ENCODE results near the gene NUS1.
"Not testable (repeated sequence)": the region's sequence is repeated elsewhere in the genome, so short reads cannot be mapped to it uniquely, and the experiment has no call there.

Gene NUS1

GRCh38 chr6:117655380-117655779 is 19.9 kb upstream of the NUS1 start:
- TF ChIP-seq CTCF (IDR thresholded peaks at IDR 0.05; ENCODE audit: low read length, missing control alignments), result no peak
- no peak for DNase-seq (ENCODE audit: low read depth)
- no peak overlapping the region for H3K4me3 ChIP-seq (replicated peaks; ENCODE audit: low read depth, low read length)

- no peak overlapping the region for H3K4me3 ChIP-seq (replicated peaks; ENCODE audit: low read depth, low read length)
- no peak for DNase-seq (ENCODE audit: low read depth)
- no peak for TF ChIP-seq CTCF (IDR thresholded peaks at IDR 0.05; ENCODE audit: low read length, missing control alignments)
Observed at GRCh38 chr6:117666881-117667280, 8.4 kb upstream of the NUS1 start.

GRCh38 chr6:117668736-117669135 is 6.5 kb upstream of the NUS1 start:
- DNase-seq (ENCODE audit: low read depth), result no peak
- TF ChIP-seq CTCF (IDR thresholded peaks at IDR 0.05; ENCODE audit: low read length, missing control alignments), result no peak

GRCh38 chr6:117674503-117674902 is 766 bp upstream of the NUS1 start:
- DNase-seq (ENCODE audit: low read depth), result no peak
- peak overlapping the region; percentile 65 for H3K4me3 ChIP-seq (replicated peaks; ENCODE audit: low read depth, low read length)
- TF ChIP-seq CTCF (IDR thresholded peaks at IDR 0.05; ENCODE audit: low read length, missing control alignments), result no peak

More at GRCh38 chr6:117668736-117669135, 6.5 kb upstream of the NUS1 start:
- H3K4me3 ChIP-seq (replicated peaks; ENCODE audit: low read depth, low read length), result no peak overlapping the region

- not testable (repeated sequence) for DNase-seq (ENCODE audit: low read depth)
- peak overlapping the region; percentile 68 for H3K4me3 ChIP-seq (replicated peaks; ENCODE audit: low read depth, low read length)
Observed at GRCh38 chr6:117675658-117676301, 511 bp downstream of the NUS1 start.

- DNase-seq (ENCODE audit: low read depth), result no peak
- no peak for TF ChIP-seq CTCF (IDR thresholded peaks at IDR 0.05; ENCODE audit: low read length, missing control alignments)
- peak overlapping the region; percentile 68 for H3K4me3 ChIP-seq (replicated peaks; ENCODE audit: low read depth, low read length)
Observed at GRCh38 chr6:117676577-117677218, 1.4 kb downstream of the NUS1 start.

GRCh38 chr6:117677553-117678141 is 2.4 kb downstream of the NUS1 start:
- peak; percentile 75 for DNase-seq (ENCODE audit: low read depth)
- TF ChIP-seq CTCF (IDR thresholded peaks at IDR 0.05; ENCODE audit: low read length, missing control alignments), result no peak
- peak overlapping the region; percentile 24 for H3K4me3 ChIP-seq (replicated peaks; ENCODE audit: low read depth, low read length)

Measured in fibroblast of pulmonary artery (primary cell).